HG03575 (cell line): Measurements from ENCODE around the gene KCNQ5.

Experiments
- ATAC-seq: cut with Tn5 transposase; IDR thresholded peaks from one replicate; pipeline ENCODE4 v1.9.1; 2021; ENCODE audit not compliant: unreplicated experiment, insufficient number of reproducible peaks, low FRiP score; ENCODE audit errors: extremely low read depth

Gene KCNQ5

GRCh38 chr6:73004231-73004630 is 382.4 kb downstream of the KCNQ5 start:
- ATAC-seq, result no peak

GRCh38 chr6:73004861-73005260 is 383.0 kb downstream of the KCNQ5 start:
- ATAC-seq, result no peak

- ATAC-seq, result no peak
Observed at GRCh38 chr6:73006146-73006545, 384.3 kb downstream of the KCNQ5 start.

- no peak for ATAC-seq
Observed at GRCh38 chr6:73011945-73012344, 390.1 kb downstream of the KCNQ5 start.

- ATAC-seq, result no peak
Observed at GRCh38 chr6:73017476-73017875, 395.6 kb downstream of the KCNQ5 start.

- ATAC-seq, result no peak
Observed at GRCh38 chr6:73024598-73024997, 402.7 kb downstream of the KCNQ5 start.

- ATAC-seq, result no peak
Observed at GRCh38 chr6:73027691-73028090, 405.8 kb downstream of the KCNQ5 start.

GRCh38 chr6:73028124-73028766 is 406.4 kb downstream of the KCNQ5 start:
- ATAC-seq, result no peak

- no peak for ATAC-seq
Observed at GRCh38 chr6:73028893-73029450, 407.1 kb downstream of the KCNQ5 start.

- no peak for ATAC-seq
Observed at GRCh38 chr6:73030257-73030656, 408.4 kb downstream of the KCNQ5 start.

- no peak for ATAC-seq
Observed at GRCh38 chr6:73030791-73031782, 409.2 kb downstream of the KCNQ5 start.

GRCh38 chr6:73032586-73032985 is 410.7 kb downstream of the KCNQ5 start:
- no peak for ATAC-seq

- no peak for ATAC-seq
Observed at GRCh38 chr6:73036689-73037088, 414.8 kb downstream of the KCNQ5 start.

- no peak for ATAC-seq
Observed at GRCh38 chr6:73041051-73041450, 419.2 kb downstream of the KCNQ5 start.

GRCh38 chr6:73042892-73043291 is 421.0 kb downstream of the KCNQ5 start:
- ATAC-seq, result no peak

- ATAC-seq, result no peak
Observed at GRCh38 chr6:73043446-73043845, 421.6 kb downstream of the KCNQ5 start.

- no peak for ATAC-seq
Observed at GRCh38 chr6:73045609-73046008, 423.7 kb downstream of the KCNQ5 start.

GRCh38 chr6:73047801-73048200 is 425.9 kb downstream of the KCNQ5 start:
- no peak for ATAC-seq

- no peak for ATAC-seq
Observed at GRCh38 chr6:73049971-73050594, 428.2 kb downstream of the KCNQ5 start.
